CD4-positive, alpha-beta T cell treated with Interleukin-17A for 4 hours (primary cell): ENCODE measurements around the gene PXDN.

ENCODE experiments used
- DNase-seq: peaks from one replicate; pipeline ENCODE4 v3.0.0-alpha.2; 2020; ENCODE audit warnings: mixed read lengths

PXDN gene

GRCh38 chr2:1658394-1659151 is 85.7 kb downstream of the PXDN start:
- no peak for DNase-seq

- no peak for DNase-seq
Measured at GRCh38 chr2:1656961-1657841, 87.1 kb downstream of the PXDN start.

- no peak for DNase-seq
Measured at GRCh38 chr2:1656326-1656960, 87.9 kb downstream of the PXDN start.

- DNase-seq, result no peak
Measured at GRCh38 chr2:1655461-1655860, 88.9 kb downstream of the PXDN start.

GRCh38 chr2:1654696-1655374 is 89.5 kb downstream of the PXDN start:
- no peak for DNase-seq

- no peak for DNase-seq
Measured at GRCh38 chr2:1653956-1654695, 90.2 kb downstream of the PXDN start.

- no peak for DNase-seq
Measured at GRCh38 chr2:1652034-1652790, 92.1 kb downstream of the PXDN start.

- DNase-seq, result no peak
Measured at GRCh38 chr2:1651121-1652033, 92.9 kb downstream of the PXDN start.

- DNase-seq, result no peak
Measured at GRCh38 chr2:1650085-1650872, 94.0 kb downstream of the PXDN start.

- DNase-seq, result no peak
Measured at GRCh38 chr2:1649103-1650084, 94.9 kb downstream of the PXDN start.

GRCh38 chr2:1648241-1649102 is 95.8 kb downstream of the PXDN start:
- DNase-seq, result no peak

GRCh38 chr2:1647417-1648240 is 96.7 kb downstream of the PXDN start:
- DNase-seq, result no peak

- no peak for DNase-seq
Measured at GRCh38 chr2:1645761-1646476, 98.4 kb downstream of the PXDN start.

GRCh38 chr2:1644427-1644826 is 99.9 kb downstream of the PXDN start:
- DNase-seq, result no peak

- no peak for DNase-seq
Measured at GRCh38 chr2:1642993-1643619, 101.2 kb downstream of the PXDN start.
